HepG2 (cell line): Measurements from ENCODE around the gene MRPL38. TPM values are rescaled to one million over a fixed set of nuclear protein-coding genes. Genes with fewer than 3 reads are reported as not detected.

Source experiments
- AHR ChIP-seq: IDR thresholded peaks from 2 replicates; pipeline ENCODE4 v1.6.1; 2018; ENCODE audit warnings: missing genetic modification reagents, missing compliant biosample characterization
- ASH2L ChIP-seq: fragments of 300-600, 200-600 bp; sonication (generic); IDR thresholded peaks from 2 replicates; pipeline ENCODE4 v1.7.0; 2017; ENCODE audit warnings: low read depth, mild to moderate bottlenecking, moderate library complexity, mixed read lengths, low read length; ENCODE audit not compliant: insufficient read length
- CREB1 ChIP-seq, 2 experiments: fragments of 450-650 bp in 1 of 2; IDR thresholded peaks; 2 replicates each; pipeline ENCODE4 v1.6.1; 2016 to 2017; ENCODE audit warnings: control low read depth in 1 of 2, mild to moderate bottlenecking in 1 of 2, missing compliant biosample characterization in 1 of 2, missing genetic modification characterization in 1 of 2
- ELF1 ChIP-seq: sonication (generic); formaldehyde crosslinking; IDR thresholded peaks from 2 replicates; pipeline ENCODE4 v1.4.0; 2020; ENCODE audit warnings: missing genetic modification reagents
- FOXK1 ChIP-seq: sonication (generic); formaldehyde crosslinking; IDR thresholded peaks from 2 replicates; pipeline ENCODE4 v1.4.0; 2020; ENCODE audit warnings: low read depth, missing genetic modification reagents, borderline replicate concordance
- HNF4G ChIP-seq, 2 experiments: sonication (generic) in 1 of 2; formaldehyde crosslinking in 1 of 2; IDR thresholded peaks; 2 replicates each; pipeline versions ENCODE4 v1.4.0 to v1.6.1; 2011 to 2020; ENCODE audit warnings: borderline replicate concordance in 2 of 2, low read depth in 2 of 2, mild to moderate bottlenecking in 2 of 2, low read length in 1 of 2, missing genetic modification reagents in 1 of 2, moderate library complexity in 1 of 2
- IRF2 ChIP-seq: IDR thresholded peaks from 2 replicates; pipeline ENCODE4 v1.6.1; 2018; ENCODE audit warnings: missing genetic modification reagents, missing compliant biosample characterization
- MTF2 ChIP-seq: sonication (generic); formaldehyde crosslinking; IDR thresholded peaks from 2 replicates; pipeline ENCODE4 v1.5.0; 2020; ENCODE audit warnings: missing genetic modification reagents, borderline replicate concordance
- PHF20 ChIP-seq: sonication (generic); formaldehyde crosslinking; IDR thresholded peaks from 2 replicates; pipeline ENCODE4 v1.5.0; 2020; ENCODE audit warnings: mild to moderate bottlenecking, missing genetic modification reagents
- RARA ChIP-seq: IDR thresholded peaks from 2 replicates; pipeline ENCODE4 v1.6.1; 2016; ENCODE audit warnings: missing genetic modification reagents, missing compliant biosample characterization
- RARG ChIP-seq: sonication (generic); formaldehyde crosslinking; IDR thresholded peaks from 2 replicates; pipeline ENCODE4 v1.4.0; 2020; ENCODE audit warnings: low read depth, mild to moderate bottlenecking, missing genetic modification reagents
- REPIN1 ChIP-seq: sonication (generic); formaldehyde crosslinking; IDR thresholded peaks from 2 replicates; pipeline ENCODE4 v1.8.0; 2022; ENCODE audit warnings: missing genetic modification reagents, low read depth, mild to moderate bottlenecking, borderline replicate concordance
- THAP11 ChIP-seq: IDR thresholded peaks from 2 replicates; pipeline ENCODE4 v1.6.1; 2016; ENCODE audit warnings: missing biosample characterization, missing genetic modification reagents
- WIZ ChIP-seq: sonication (generic); formaldehyde crosslinking; IDR thresholded peaks from 2 replicates; pipeline ENCODE4 v1.5.1; 2020; ENCODE audit warnings: mild to moderate bottlenecking, missing genetic modification reagents
- ZBTB8A ChIP-seq: sonication (generic); formaldehyde crosslinking; IDR thresholded peaks from 2 replicates; pipeline ENCODE4 v1.4.0; 2020; ENCODE audit warnings: mild to moderate bottlenecking, low read depth, missing genetic modification reagents, borderline replicate concordance
- ZFP41 ChIP-seq: sonication (generic); formaldehyde crosslinking; IDR thresholded peaks from 2 replicates; pipeline ENCODE4 v1.4.0; 2020; ENCODE audit warnings: mild to moderate bottlenecking, missing genetic modification reagents, borderline replicate concordance
- ZFP62 ChIP-seq: sonication (generic); formaldehyde crosslinking; IDR thresholded peaks from 2 replicates; pipeline ENCODE4 v1.4.0; 2020; ENCODE audit warnings: missing genetic modification reagents
- ZFP90 ChIP-seq: sonication (generic); formaldehyde crosslinking; IDR thresholded peaks from 2 replicates; pipeline ENCODE4 v1.8.0; 2022; ENCODE audit warnings: missing genetic modification reagents, mild to moderate bottlenecking, inconsistent platforms, borderline replicate concordance
- ZNF138 ChIP-seq: sonication (generic); formaldehyde crosslinking; IDR thresholded peaks from 2 replicates; pipeline ENCODE4 v1.5.0; 2020; ENCODE audit warnings: mild to moderate bottlenecking, low read depth, missing genetic modification reagents
- ZNF296 ChIP-seq: sonication (generic); formaldehyde crosslinking; conservative IDR thresholded peaks from 2 replicates; pipeline ENCODE4 v1.5.0; 2020; ENCODE audit warnings: mild to moderate bottlenecking, missing genetic modification reagents
- ZNF326 ChIP-seq: sonication (generic); formaldehyde crosslinking; IDR thresholded peaks from 2 replicates; pipeline ENCODE4 v1.4.0; 2020; ENCODE audit warnings: missing genetic modification reagents, borderline replicate concordance
- ZNF367 ChIP-seq: sonication (generic); formaldehyde crosslinking; IDR thresholded peaks from 2 replicates; pipeline ENCODE4 v1.4.0; 2020; ENCODE audit warnings: missing genetic modification reagents, borderline replicate concordance
- ZNF547 ChIP-seq: sonication (generic); formaldehyde crosslinking; IDR thresholded peaks from 2 replicates; pipeline ENCODE4 v1.5.1; 2020; ENCODE audit warnings: mild to moderate bottlenecking, missing genetic modification reagents
- ZNF577 ChIP-seq: sonication (generic); formaldehyde crosslinking; IDR thresholded peaks from 2 replicates; pipeline ENCODE4 v1.4.0; 2020; ENCODE audit warnings: mild to moderate bottlenecking, low read depth, missing genetic modification reagents, borderline replicate concordance
- ZNF841 ChIP-seq: sonication (generic); formaldehyde crosslinking; IDR thresholded peaks from 2 replicates; pipeline ENCODE4 v1.8.1; 2023; ENCODE audit warnings: missing genetic modification reagents, borderline replicate concordance
- ZNF850 ChIP-seq: sonication (generic); formaldehyde crosslinking; conservative IDR thresholded peaks from 2 replicates; pipeline ENCODE4 v1.9.0; 2021; ENCODE audit warnings: mild to moderate bottlenecking, missing genetic modification reagents
- polyA plus RNA-seq, 8 experiments: library from polyadenylated mRNA; depleted of rRNA in 3 of 8; stranded (reverse) in 7 of 8; unstranded in 1 of 8; fragments of >200 nt; fragmentation: Illumina TruSeq in 4 of 8; extraction: Trizol in 4 of 8; gene quantifications; 2 replicates each; pipeline versions ENCODE4 v1.2.1 to v1.2.3, GENCODE V29; 2011 to 2016; ENCODE audit warnings: low read depth in 4 of 8, missing spikeins in 1 of 8, mixed read lengths in 1 of 8; ENCODE audit not compliant: insufficient read depth in 1 of 8
- total RNA-seq, 5 experiments: library from RNA; depleted of rRNA; stranded (reverse); fragments of >200 nt; fragmentation: Illumina TruSeq; extraction: Trizol; gene quantifications; 2 replicates each; pipeline ENCODE4 v1.2.3, GENCODE V29; 2016; ENCODE audit warnings: low read depth in 1 of 5
- TF ChIP-seq, protein P1 (sequence below), 2 experiments: IDR thresholded peaks; 2 replicates each; pipeline ENCODE4 v1.6.1; 2011 to 2012; ENCODE audit warnings: low read length in 2 of 2, borderline replicate concordance in 1 of 2, low read depth in 1 of 2, mild to moderate bottlenecking in 1 of 2, moderate library complexity in 1 of 2

The MRPL38 gene
- total and polyA plus RNA-seq, 2 of the 13 experiments (the other 11 are each of a cell fraction or from before 2014, with no cell fraction given) = 83.7 to 125 TPM

DNA sequence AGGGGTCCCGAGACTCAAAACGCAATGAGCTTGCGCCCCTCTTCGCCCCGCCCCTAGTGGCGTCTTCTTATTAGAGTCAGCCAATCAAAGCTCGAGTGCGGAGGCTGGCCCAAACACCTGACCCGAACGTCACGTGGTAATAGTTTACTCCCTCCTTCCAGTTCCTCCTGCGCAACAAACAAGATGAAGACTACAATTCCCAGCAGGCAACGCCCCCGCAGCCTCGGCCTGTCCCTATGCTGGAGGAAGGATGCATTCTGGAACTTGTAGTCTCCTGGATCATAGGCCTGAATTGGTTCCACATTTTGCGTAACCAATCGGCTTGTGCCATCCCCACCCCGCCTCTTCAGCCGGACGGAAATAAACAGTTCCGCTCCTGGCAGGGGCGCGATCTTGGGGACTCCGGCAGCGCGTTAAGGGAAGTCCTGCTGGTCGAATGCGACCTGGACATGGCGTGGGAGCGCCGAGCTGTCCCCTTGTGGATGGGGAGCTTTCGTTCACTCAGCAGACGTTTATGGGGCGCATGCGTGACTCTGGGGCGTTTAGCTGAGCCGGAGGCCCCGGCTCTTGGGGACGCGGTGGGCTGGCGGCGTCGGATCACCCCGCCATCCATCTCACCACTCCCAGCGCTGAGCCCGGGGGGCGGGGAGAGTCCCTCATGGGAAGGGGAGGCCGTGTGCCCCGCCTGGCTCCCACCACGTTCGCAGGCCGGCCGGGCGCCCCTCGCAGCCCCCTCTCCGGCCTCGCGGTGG lies 49.2 kb downstream of the MRPL38 start, which contains the start of gene WBP2 (continued):
- TF ChIP-seq MTF2 (CRISPR knock-in tag) (peak; percentile 87; the same call in 1 of the 2 replicates), FOXK1 (CRISPR knock-in tag) (peak; percentile 98), RARA (CRISPR knock-in tag) (peak; percentile 11; the same call in 1 of the 2 replicates), ZNF296 (peak; percentile 91; the same call in 1 of the 2 replicates), IRF2 (peak; percentile 96), RARG (CRISPR knock-in tag) (no peak), THAP11 (CRISPR knock-in tag) (peak; percentile 99), ZFP62 (CRISPR knock-in tag) (peak; percentile 98; the same call in 1 of the 2 replicates), ZNF850 (CRISPR knock-in tag) (no peak), HNF4G (IDR thresholded peaks at IDR 0.05; ENCODE audit: borderline replicate concordance, low read depth, low read length) (no peak), HNF4G (CRISPR knock-in tag; IDR thresholded peaks at IDR 0.05; ENCODE audit: borderline replicate concordance, low read depth) (0 out of 2 replicates have a peak, but pooled peaks have one; percentile 76), ZFP90 (CRISPR knock-in tag) (peak; percentile 89), REPIN1 (CRISPR knock-in tag) (peak; percentile 90), ZNF138 (CRISPR knock-in tag) (no peak), AHR (CRISPR knock-in tag) (peak; percentile 68; the same call in 1 of the 2 replicates), CREB1 (IDR thresholded peaks at IDR 0.05) (peak; percentile 83), CREB1 (CRISPR knock-in tag; IDR thresholded peaks at IDR 0.05) (peak; percentile 92), ASH2L (peak; percentile 75), ELF1 (peak; percentile 91), ZFP41 (CRISPR knock-in tag) (no peak), PHF20 (CRISPR knock-in tag) (peak; percentile 82), WIZ (0 out of 2 replicates have a peak, but pooled peaks have one; percentile 78), ZNF841 (CRISPR knock-in tag) (no peak), ZNF577 (CRISPR knock-in tag) (no peak), ZBTB8A (no peak), ZNF326 (CRISPR knock-in tag) (no peak), ZNF367 (CRISPR knock-in tag) (no peak), ZNF547 (CRISPR knock-in tag) (peak; percentile 91)
- TF ChIP-seq, protein P1, sequence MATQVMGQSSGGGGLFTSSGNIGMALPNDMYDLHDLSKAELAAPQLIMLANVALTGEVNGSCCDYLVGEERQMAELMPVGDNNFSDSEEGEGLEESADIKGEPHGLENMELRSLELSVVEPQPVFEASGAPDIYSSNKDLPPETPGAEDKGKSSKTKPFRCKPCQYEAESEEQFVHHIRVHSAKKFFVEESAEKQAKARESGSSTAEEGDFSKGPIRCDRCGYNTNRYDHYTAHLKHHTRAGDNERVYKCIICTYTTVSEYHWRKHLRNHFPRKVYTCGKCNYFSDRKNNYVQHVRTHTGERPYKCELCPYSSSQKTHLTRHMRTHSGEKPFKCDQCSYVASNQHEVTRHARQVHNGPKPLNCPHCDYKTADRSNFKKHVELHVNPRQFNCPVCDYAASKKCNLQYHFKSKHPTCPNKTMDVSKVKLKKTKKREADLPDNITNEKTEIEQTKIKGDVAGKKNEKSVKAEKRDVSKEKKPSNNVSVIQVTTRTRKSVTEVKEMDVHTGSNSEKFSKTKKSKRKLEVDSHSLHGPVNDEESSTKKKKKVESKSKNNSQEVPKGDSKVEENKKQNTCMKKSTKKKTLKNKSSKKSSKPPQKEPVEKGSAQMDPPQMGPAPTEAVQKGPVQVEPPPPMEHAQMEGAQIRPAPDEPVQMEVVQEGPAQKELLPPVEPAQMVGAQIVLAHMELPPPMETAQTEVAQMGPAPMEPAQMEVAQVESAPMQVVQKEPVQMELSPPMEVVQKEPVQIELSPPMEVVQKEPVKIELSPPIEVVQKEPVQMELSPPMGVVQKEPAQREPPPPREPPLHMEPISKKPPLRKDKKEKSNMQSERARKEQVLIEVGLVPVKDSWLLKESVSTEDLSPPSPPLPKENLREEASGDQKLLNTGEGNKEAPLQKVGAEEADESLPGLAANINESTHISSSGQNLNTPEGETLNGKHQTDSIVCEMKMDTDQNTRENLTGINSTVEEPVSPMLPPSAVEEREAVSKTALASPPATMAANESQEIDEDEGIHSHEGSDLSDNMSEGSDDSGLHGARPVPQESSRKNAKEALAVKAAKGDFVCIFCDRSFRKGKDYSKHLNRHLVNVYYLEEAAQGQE (IDR thresholded peaks at IDR 0.05; ENCODE audit: borderline replicate concordance in 1 of 2, low read depth in 1 of 2, low read length in 2 of 2) = no peak
